Ishikawa (cell line): Measurements from ENCODE around the gene ASRGL1.

ENCODE experiments used
- EP300 ChIP-seq: IDR thresholded peaks from 2 replicates; pipeline ENCODE4 v1.6.1; 2012; ENCODE audit warnings: borderline replicate concordance
- TCF12 ChIP-seq: IDR thresholded peaks from 2 replicates; pipeline ENCODE4 v1.6.1; 2012; ENCODE audit warnings: low read depth
- ZBTB7A ChIP-seq: IDR thresholded peaks from 2 replicates; pipeline ENCODE4 v1.6.1; 2012; ENCODE audit warnings: low read depth
- TF ChIP-seq, protein P1 (sequence below): IDR thresholded peaks from 2 replicates; pipeline ENCODE4 v1.6.1; 2012; ENCODE audit warnings: low read depth, mild to moderate bottlenecking

DNA sequence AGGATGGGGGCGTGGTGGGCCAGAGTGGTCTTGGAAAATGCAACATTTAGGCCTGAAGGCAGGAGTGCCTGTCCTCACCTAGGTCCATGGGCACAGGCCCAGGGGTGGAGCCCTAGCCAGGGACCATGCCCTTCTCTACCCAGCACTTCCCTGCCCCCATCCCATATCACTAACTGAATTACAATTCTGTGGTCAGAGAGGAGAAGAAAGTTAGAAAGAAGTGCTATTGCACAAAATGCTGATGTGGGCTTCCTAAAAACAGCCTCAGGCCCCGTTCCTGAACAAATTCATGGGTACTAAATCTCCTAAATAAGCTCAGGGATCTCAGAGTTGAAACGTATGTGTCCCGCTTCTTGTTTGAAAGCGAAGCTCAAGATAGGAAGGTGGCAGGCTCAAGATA lies 3.5 kb upstream of the ASRGL1 start:
- TF ChIP-seq, protein P1, sequence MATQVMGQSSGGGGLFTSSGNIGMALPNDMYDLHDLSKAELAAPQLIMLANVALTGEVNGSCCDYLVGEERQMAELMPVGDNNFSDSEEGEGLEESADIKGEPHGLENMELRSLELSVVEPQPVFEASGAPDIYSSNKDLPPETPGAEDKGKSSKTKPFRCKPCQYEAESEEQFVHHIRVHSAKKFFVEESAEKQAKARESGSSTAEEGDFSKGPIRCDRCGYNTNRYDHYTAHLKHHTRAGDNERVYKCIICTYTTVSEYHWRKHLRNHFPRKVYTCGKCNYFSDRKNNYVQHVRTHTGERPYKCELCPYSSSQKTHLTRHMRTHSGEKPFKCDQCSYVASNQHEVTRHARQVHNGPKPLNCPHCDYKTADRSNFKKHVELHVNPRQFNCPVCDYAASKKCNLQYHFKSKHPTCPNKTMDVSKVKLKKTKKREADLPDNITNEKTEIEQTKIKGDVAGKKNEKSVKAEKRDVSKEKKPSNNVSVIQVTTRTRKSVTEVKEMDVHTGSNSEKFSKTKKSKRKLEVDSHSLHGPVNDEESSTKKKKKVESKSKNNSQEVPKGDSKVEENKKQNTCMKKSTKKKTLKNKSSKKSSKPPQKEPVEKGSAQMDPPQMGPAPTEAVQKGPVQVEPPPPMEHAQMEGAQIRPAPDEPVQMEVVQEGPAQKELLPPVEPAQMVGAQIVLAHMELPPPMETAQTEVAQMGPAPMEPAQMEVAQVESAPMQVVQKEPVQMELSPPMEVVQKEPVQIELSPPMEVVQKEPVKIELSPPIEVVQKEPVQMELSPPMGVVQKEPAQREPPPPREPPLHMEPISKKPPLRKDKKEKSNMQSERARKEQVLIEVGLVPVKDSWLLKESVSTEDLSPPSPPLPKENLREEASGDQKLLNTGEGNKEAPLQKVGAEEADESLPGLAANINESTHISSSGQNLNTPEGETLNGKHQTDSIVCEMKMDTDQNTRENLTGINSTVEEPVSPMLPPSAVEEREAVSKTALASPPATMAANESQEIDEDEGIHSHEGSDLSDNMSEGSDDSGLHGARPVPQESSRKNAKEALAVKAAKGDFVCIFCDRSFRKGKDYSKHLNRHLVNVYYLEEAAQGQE, result no peak
- no peak for TF ChIP-seq TCF12
- no peak for TF ChIP-seq EP300
- no peak for TF ChIP-seq ZBTB7A
